ENCODE results near the gene CLK1.
"Not testable (repeated sequence)": the region's sequence is repeated elsewhere in the genome, so short reads cannot be mapped to it uniquely, and the experiment has no call there.

The CLK1 gene

DNA sequence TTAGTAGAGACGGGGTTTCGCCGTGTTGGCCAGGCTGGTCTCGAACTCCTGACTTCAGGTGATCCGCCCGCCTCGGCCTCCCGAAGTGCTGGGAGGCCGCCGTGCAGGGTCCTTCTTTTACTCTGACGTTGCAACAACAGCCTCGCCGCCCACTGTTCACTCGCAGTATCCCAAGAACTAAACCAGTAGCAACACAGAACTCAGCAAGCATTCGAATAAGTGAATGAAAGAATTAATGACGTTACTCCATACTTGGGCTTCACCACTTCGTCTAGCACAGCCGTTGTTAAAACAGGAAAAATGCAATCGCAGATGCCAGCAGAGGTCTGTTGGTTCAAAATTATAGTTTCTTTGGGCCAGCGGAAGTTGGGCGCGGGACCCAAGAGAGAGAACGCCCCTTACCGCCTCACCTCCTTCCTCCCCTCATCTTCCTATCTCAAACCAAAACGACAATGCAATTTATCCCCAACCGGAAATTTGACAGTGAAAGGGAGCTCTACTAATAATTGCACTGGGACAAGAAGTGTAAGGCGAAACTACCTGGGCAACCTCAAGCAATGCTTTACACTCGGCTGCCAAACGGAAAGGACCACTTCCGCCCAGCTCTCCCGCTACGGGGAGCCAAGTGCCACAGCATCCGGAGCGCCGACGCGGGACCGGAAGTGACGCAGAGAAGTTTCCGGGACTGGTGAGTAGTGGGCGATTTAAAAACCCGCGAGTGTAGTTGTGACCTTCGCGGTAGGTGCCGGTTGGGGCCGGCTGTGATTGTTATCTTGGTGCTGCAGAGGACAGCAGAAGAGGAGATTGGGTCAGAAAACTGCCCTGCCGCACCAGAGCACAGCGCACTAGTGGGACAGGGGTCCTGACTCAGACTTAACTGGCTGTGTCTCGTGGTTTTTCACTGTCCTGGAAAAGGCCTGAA, 24.5 kb upstream of the CLK1 start, which contains the start of the genes NIF3L1 and PPIL3:
Gene NIF3L1 (plus strand): TSS at position 668 of the 922 bp plus-strand sequence. CDS start 2,573 bp downstream, outside the sequence.
Gene PPIL3 (minus strand): TSS at position 374 of the 922 bp plus-strand sequence. CDS start 1,462 bp downstream, outside the sequence.
- Histone ChIP-seq H3K4me3 (peak within 1 kb of the TSS; percentile 89), H3K27ac (peak within 1 kb of the TSS; percentile 89 to 97)
- TF ChIP-seq, protein P1, sequence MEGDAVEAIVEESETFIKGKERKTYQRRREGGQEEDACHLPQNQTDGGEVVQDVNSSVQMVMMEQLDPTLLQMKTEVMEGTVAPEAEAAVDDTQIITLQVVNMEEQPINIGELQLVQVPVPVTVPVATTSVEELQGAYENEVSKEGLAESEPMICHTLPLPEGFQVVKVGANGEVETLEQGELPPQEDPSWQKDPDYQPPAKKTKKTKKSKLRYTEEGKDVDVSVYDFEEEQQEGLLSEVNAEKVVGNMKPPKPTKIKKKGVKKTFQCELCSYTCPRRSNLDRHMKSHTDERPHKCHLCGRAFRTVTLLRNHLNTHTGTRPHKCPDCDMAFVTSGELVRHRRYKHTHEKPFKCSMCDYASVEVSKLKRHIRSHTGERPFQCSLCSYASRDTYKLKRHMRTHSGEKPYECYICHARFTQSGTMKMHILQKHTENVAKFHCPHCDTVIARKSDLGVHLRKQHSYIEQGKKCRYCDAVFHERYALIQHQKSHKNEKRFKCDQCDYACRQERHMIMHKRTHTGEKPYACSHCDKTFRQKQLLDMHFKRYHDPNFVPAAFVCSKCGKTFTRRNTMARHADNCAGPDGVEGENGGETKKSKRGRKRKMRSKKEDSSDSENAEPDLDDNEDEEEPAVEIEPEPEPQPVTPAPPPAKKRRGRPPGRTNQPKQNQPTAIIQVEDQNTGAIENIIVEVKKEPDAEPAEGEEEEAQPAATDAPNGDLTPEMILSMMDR (IDR thresholded peaks at IDR 0.05): no peak
- DNase-seq (ENCODE audit: low spot score): peak; percentile 97

GRCh38 chr2:200881715-200882249, 17.3 kb upstream of the CLK1 start:
- not testable (repeated sequence) for H3K4me3 ChIP-seq; DNase-seq (ENCODE audit: low spot score); H3K27ac ChIP-seq

- no peak for DNase-seq (ENCODE audit: low spot score)
- Histone ChIP-seq H3K27ac (no peak overlapping the region), H3K4me3 (no peak overlapping the region)
- TF ChIP-seq, protein P1 (IDR thresholded peaks at IDR 0.05): no peak
Observed at GRCh38 chr2:200878289-200878880, 13.9 kb upstream of the CLK1 start.

GRCh38 chr2:200877443-200877842, 13.0 kb upstream of the CLK1 start:
- TF ChIP-seq, protein P1 (IDR thresholded peaks at IDR 0.05): no peak
- DNase-seq (ENCODE audit: low spot score): no peak
- Histone ChIP-seq H3K4me3 (no peak overlapping the region), H3K27ac (no peak overlapping the region)

DNA sequence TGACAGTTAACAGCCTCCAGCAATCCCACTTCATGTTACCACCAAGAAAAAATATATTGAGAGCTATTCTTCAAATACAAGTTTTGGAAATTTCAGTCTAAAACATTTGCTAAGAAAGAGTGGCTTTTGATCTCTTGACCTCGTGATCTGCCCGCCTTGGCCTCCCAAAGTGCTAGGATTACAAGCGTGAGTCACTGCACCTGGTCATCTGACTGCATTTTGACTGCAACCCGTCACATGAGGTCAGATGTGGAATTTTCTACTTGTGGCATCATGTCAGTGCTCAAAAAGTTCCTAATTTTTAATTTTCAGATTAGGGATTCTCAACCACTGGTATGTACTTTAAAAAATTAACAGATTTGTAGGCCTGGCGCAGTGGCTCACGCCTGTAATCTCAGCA, 9.1 kb upstream of the CLK1 start:
- no peak for DNase-seq (ENCODE audit: low spot score)
- TF ChIP-seq, protein P1 (IDR thresholded peaks at IDR 0.05): no peak
- Histone ChIP-seq H3K4me3 (no peak overlapping the region), H3K27ac (no peak overlapping the region)

DNA sequence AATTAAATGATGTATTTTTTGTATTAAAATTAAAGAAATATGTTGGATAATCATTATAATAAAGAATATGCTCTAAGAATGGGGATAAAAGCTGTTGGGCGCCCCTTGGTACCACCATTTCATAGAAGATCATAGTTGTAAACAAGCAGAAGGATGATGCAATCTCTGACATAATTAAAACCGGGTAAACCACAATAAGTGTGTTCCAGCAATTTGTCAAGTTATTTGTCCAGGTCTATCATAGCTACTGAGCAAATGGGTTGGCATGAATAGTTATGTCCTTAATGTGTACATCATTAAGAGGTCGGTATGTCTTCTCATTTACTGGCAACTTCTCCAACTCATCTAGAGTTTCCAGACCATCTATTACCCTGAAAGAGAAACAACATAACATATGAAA, 6.7 kb upstream of the CLK1 start:
- DNase-seq (ENCODE audit: low spot score): no peak
- Histone ChIP-seq H3K4me3 (no peak overlapping the region), H3K27ac (no peak overlapping the region)
- TF ChIP-seq, protein P1 (IDR thresholded peaks at IDR 0.05): no peak

- no peak overlapping the region for H3K27ac ChIP-seq
- TF ChIP-seq, protein P1 (IDR thresholded peaks at IDR 0.05): no peak
- H3K4me3 ChIP-seq: no peak overlapping the region
- no peak for DNase-seq (ENCODE audit: low spot score)
Observed at GRCh38 chr2:200869014-200869413, 4.6 kb upstream of the CLK1 start.
